NCI-H1694 treated with DMSO at 0.1 percent for 48 hours (cell line): Measurements from ENCODE around the gene ADIPOR2.
"Not testable (repeated sequence)": the region's sequence is repeated elsewhere in the genome, so short reads cannot be mapped to it uniquely, and the experiment has no call there.

Experiments
- DNase-seq: peaks from one replicate; lab custom pipeline; 2025; lab: John Stamatoyannopoulos, UW

Gene ADIPOR2

GRCh38 chr12:1812650-1813302 is 121.9 kb downstream of the ADIPOR2 start:
- DNase-seq: no peak

GRCh38 chr12:1814266-1814665 is 123.4 kb downstream of the ADIPOR2 start:
- no peak for DNase-seq

- no peak for DNase-seq
Observed at GRCh38 chr12:1815108-1815507, 124.2 kb downstream of the ADIPOR2 start.

GRCh38 chr12:1815814-1816729 is 125.2 kb downstream of the ADIPOR2 start:
- no peak for DNase-seq

GRCh38 chr12:1816730-1817348 is 126.0 kb downstream of the ADIPOR2 start:
- no peak for DNase-seq

GRCh38 chr12:1817928-1818327 is 127.1 kb downstream of the ADIPOR2 start:
- DNase-seq: not testable (repeated sequence)

GRCh38 chr12:1819050-1819449 is 128.2 kb downstream of the ADIPOR2 start:
- no peak for DNase-seq

GRCh38 chr12:1819571-1819970 is 128.7 kb downstream of the ADIPOR2 start:
- DNase-seq: no peak

GRCh38 chr12:1820191-1820895 is 129.5 kb downstream of the ADIPOR2 start, which contains the start of gene LRTM2:
Gene LRTM2, plus strand, starts transcription at chr12:1820565. Its CDS starts 7,584 bp downstream, at chr12:1828149.
- peak; percentile 71 for DNase-seq

GRCh38 chr12:1820896-1821291 is 130.0 kb downstream of the ADIPOR2 start:
- peak; percentile 14 for DNase-seq

- DNase-seq: peak; percentile 60
Observed at GRCh38 chr12:1821805-1822204, 130.9 kb downstream of the ADIPOR2 start.

GRCh38 chr12:1822699-1823098 is 131.8 kb downstream of the ADIPOR2 start:
- no peak for DNase-seq

- DNase-seq: no peak
Observed at GRCh38 chr12:1823237-1823636, 132.4 kb downstream of the ADIPOR2 start.

GRCh38 chr12:1825382-1826102 is 134.7 kb downstream of the ADIPOR2 start:
- DNase-seq: no peak

- no peak for DNase-seq
Observed at GRCh38 chr12:1826401-1826800, 135.5 kb downstream of the ADIPOR2 start.

- DNase-seq: no peak
Observed at GRCh38 chr12:1826867-1827705, 136.2 kb downstream of the ADIPOR2 start.

- no peak for DNase-seq
Observed at GRCh38 chr12:1827826-1828805, 137.2 kb downstream of the ADIPOR2 start.

GRCh38 chr12:1828856-1829255 is 138.0 kb downstream of the ADIPOR2 start:
- no peak for DNase-seq

GRCh38 chr12:1829306-1829900 is 138.5 kb downstream of the ADIPOR2 start:
- DNase-seq: no peak
